ENCODE measurements around the gene DUSP23. TPM values are rescaled to one million over a fixed set of nuclear protein-coding genes. Genes with fewer than 3 reads are reported as not detected.

Gene DUSP23
- total and polyA plus RNA-seq, 8 donors, result 3.6 to 107 (median 80.7) TPM; not detected in 1

DNA sequence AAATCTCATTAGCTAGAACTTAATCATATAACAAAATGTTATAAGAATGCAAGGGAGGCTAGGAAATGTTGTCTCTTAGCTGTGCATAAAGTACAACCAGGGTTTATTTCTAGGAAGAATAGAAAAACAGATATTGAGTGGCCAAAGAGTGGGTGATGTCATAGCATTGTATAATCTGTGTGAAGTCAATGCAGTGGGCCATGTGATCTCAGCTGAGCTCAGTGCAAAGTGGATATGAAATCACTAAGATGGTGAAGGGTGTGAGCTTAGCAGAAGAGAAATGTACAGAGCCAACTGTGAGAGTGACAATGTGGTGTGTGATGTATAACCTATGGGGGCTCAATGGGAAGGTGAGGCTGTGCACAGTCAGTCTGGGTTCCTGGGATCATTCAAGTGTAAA, 29.7 kb upstream of the DUSP23 start:
- no peak for DNase-seq
- no peaks in the 10 kb centered on the region for H3K9me3 ChIP-seq
- no peak overlapping the region for H3K4me3 ChIP-seq
- no peaks in the 10 kb centered on the region for H3K4me1 ChIP-seq
- no peaks in the 10 kb centered on the region for H3K36me3 ChIP-seq
- intact Hi-C loops (cut with DNase I; ENCODE audit: low total_unique reads), result no loop called here
- H3K27me3 ChIP-seq, result no peaks in the 10 kb centered on the region
- TF ChIP-seq POLR2A (IDR thresholded peaks at IDR 0.05) (no peak), POLR2AphosphoS5 (IDR thresholded peaks at IDR 0.05) (no peak), EP300 (IDR thresholded peaks at IDR 0.05) (no peak)
- TF ChIP-seq, protein P1, sequence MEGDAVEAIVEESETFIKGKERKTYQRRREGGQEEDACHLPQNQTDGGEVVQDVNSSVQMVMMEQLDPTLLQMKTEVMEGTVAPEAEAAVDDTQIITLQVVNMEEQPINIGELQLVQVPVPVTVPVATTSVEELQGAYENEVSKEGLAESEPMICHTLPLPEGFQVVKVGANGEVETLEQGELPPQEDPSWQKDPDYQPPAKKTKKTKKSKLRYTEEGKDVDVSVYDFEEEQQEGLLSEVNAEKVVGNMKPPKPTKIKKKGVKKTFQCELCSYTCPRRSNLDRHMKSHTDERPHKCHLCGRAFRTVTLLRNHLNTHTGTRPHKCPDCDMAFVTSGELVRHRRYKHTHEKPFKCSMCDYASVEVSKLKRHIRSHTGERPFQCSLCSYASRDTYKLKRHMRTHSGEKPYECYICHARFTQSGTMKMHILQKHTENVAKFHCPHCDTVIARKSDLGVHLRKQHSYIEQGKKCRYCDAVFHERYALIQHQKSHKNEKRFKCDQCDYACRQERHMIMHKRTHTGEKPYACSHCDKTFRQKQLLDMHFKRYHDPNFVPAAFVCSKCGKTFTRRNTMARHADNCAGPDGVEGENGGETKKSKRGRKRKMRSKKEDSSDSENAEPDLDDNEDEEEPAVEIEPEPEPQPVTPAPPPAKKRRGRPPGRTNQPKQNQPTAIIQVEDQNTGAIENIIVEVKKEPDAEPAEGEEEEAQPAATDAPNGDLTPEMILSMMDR (IDR thresholded peaks at IDR 0.05), result no peak
- no peak overlapping the region for H3K27ac ChIP-seq

DNA sequence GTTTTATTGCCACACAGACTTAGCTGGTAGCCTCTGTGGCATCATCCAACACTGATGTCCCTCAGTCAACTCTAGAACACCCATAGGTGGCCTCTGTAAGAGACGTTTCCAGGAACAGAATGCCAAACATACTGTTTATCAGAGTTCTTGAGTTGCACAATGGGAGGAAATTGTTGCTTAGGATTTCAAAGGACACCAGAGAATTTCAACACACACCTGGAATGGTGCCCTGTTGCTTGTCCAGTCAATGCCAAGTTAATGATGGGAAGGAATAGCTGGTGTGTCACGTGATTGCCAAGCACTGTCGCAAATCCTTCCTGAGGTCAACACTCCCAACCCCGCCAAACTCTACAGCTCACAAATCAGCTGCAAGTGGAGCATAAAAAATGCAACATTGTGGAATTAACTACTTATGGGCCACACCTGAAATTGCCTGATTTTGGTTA, 28.6 kb upstream of the DUSP23 start:
- Histone ChIP-seq H3K27me3 (no peaks in the 10 kb centered on the region), H3K4me1 (no peaks in the 10 kb centered on the region), H3K9me3 (no peaks in the 10 kb centered on the region), H3K36me3 (no peaks in the 10 kb centered on the region), H3K4me3 (no peak overlapping the region), H3K27ac (peak overlapping the region in 2 of 5 donors; percentile 1 to 47)
- WGBS, 5 donors, result 59 to 68% (median 65%) methylated on average over 4 of the region's 4 CpGs
- TF ChIP-seq POLR2A (IDR thresholded peaks at IDR 0.05), result no peak
- peak in 2 of 3 donors; percentile 17 to 39 for TF ChIP-seq POLR2AphosphoS5 (IDR thresholded peaks at IDR 0.05)
- TF ChIP-seq, protein P1 (IDR thresholded peaks at IDR 0.05), result no peak
- TF ChIP-seq EP300 (IDR thresholded peaks at IDR 0.05), result peak; percentile 70
- intact Hi-C loops (cut with DNase I; ENCODE audit: low total_unique reads), result no loop called here
- peak in 1 of 2 donors; percentile 27 for DNase-seq

DNA sequence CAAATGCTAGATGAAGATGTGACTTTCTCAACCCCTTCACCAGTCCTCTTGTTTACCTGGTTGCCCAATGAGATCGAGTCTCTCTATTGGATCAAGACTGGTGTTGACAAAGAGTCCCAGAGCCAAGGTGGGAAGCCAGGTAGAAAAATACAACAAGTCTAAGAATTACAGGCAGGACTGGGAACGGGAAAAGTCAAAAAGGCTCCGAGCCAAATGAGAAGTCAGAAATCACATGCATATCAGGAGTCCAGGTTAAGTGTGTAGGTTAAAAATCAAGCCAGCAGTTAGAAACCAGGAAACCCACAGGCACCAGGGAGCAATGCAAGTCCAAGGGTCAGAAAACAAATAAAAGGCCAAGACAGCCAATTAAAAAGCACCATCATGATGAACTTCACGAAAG, 27.4 kb upstream of the DUSP23 start:
- Histone ChIP-seq H3K36me3 (no peaks in the 10 kb centered on the region), H3K27ac (peak overlapping the region in 1 of 5 donors; percentile 1), H3K4me3 (no peak overlapping the region), H3K9me3 (no peaks in the 10 kb centered on the region), H3K4me1 (no peaks in the 10 kb centered on the region), H3K27me3 (no peaks in the 10 kb centered on the region)
- intact Hi-C loops (cut with DNase I; ENCODE audit: low total_unique reads), result no loop called here
- TF ChIP-seq EP300 (IDR thresholded peaks at IDR 0.05), result no peak
- TF ChIP-seq, protein P1 (IDR thresholded peaks at IDR 0.05), result no peak
- TF ChIP-seq POLR2AphosphoS5 (IDR thresholded peaks at IDR 0.05), result no peak
- no peak for TF ChIP-seq POLR2A (IDR thresholded peaks at IDR 0.05)
- WGBS, 5 donors, result 38 to 54% (median 49%) methylated on average over 4 of the region's 4 CpGs
- DNase-seq, result peak in 1 of 2 donors; percentile 9

DNA sequence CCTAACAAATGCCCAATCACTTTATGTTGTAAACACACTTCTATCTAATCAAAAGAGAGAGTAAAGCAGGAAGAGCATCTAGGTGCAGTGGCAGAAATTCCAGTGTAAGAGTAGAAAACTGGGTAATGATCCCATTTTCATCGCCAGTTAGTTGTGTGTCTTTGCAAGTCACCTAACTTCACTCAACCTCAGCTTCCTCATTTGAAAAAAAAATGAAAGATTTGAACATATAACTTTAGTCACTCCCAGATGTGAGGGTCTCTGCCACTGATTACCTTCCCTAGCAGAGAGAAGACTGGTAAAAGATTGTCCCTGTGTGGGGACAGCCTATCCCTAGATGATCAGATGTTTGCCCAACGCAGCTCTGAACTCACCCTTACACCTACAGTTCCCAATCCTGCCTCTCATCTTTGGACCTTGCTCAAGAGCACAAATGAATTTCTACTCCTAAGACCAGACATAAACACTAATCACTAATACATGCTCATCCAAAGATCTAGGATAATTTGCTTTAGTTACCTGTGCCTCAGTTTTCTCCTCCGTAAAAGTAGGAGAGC, 25.2 kb upstream of the DUSP23 start:
- TF ChIP-seq EP300 (IDR thresholded peaks at IDR 0.05) (no peak), POLR2A (IDR thresholded peaks at IDR 0.05) (no peak), POLR2AphosphoS5 (IDR thresholded peaks at IDR 0.05) (no peak)
- TF ChIP-seq, protein P1 (IDR thresholded peaks at IDR 0.05), result no peak
- Histone ChIP-seq H3K36me3 (no peaks in the 10 kb centered on the region), H3K9me3 (no peaks in the 10 kb centered on the region), H3K4me1 (no peaks in the 10 kb centered on the region), H3K27ac (no peak overlapping the region), H3K27me3 (no peaks in the 10 kb centered on the region), H3K4me3 (no peak overlapping the region)
- intact Hi-C loops (cut with DNase I; ENCODE audit: low total_unique reads), result no loop called here
- DNase-seq, result no peak
- WGBS, 5 donors, result 71 to 79% (median 76%) methylated on average over 3 of the region's 3 CpGs

Data from stomach (tissue), 9 donors.